Panc1 (cell line): Measurements from ENCODE around the gene SFXN3. TPM values are rescaled to one million over a fixed set of nuclear protein-coding genes. Genes with fewer than 3 reads are reported as not detected.

ENCODE experiments used
- ATAC-seq: fragments of 200-7000 bp; cut with Tn5 transposase; 2 replicates; pipeline ENCODE4 v1.9.1; 2020; ENCODE audit warnings: mild to moderate bottlenecking, moderate library complexity
- BruUV-seq: library from RNA; stranded (reverse); fragments of 400-500 nt; replicated peaks from 2 replicates; lab custom pipeline; 2021; lab: Mats Ljungman, UMichigan
- CTCF ChIA-PET: fragments of 300-600 bp; sonication (Branson Sonifier 250); formaldehyde crosslinking; loops from one replicate; lab custom pipeline; 2022; ENCODE audit warnings: antibody characterized with exemption; lab: Charles Lee
- POLR2A ChIA-PET: fragments of 300-600 bp; sonication (Branson Sonifier 250); formaldehyde crosslinking; loops from one replicate; lab custom pipeline; 2022; ENCODE audit warnings: antibody characterized with exemption; lab: Charles Lee
- DNase-seq: peaks from one replicate; pipeline ENCODE4 v3.0.0-alpha.2; 2010; ENCODE audit warnings: low read depth, low spot score
- H3K27ac ChIP-seq: 2 replicates; pipeline ENCODE4 v1.5.1; 2011; ENCODE audit warnings: mild to moderate bottlenecking, low read length, inconsistent platforms
- H3K27me3 ChIP-seq: fragments of 200-500 bp; sonication (Bioruptor generic); 2 replicates; pipeline ENCODE4 v1.6.0; 2014; ENCODE audit warnings: low read length, inconsistent platforms; ENCODE audit not compliant: control insufficient read depth, insufficient read depth
- H3K36me3 ChIP-seq: fragments of 200-500 bp; sonication (Bioruptor generic); 2 replicates; pipeline ENCODE4 v1.5.1; 2014; ENCODE audit warnings: inconsistent platforms, mild to moderate bottlenecking, low read length, moderate library complexity; ENCODE audit not compliant: control insufficient read depth, insufficient read depth
- H3K4me1 ChIP-seq: 2 replicates; pipeline ENCODE4 v1.5.1; 2011; ENCODE audit warnings: inconsistent platforms, mild to moderate bottlenecking, low read length, moderate library complexity; ENCODE audit not compliant: control insufficient read depth, insufficient read depth
- H3K4me3 ChIP-seq, 2 experiments: 2 replicates each; pipeline ENCODE4 v1.5.1; 2011 to 2012; ENCODE audit warnings: low read depth in 2 of 2, low read length in 2 of 2, mild to moderate bottlenecking in 2 of 2, inconsistent platforms in 1 of 2, moderate library complexity in 1 of 2
- H3K9me3 ChIP-seq: fragments of 200-500 bp; sonication (Bioruptor generic); 2 replicates; pipeline ENCODE4 v1.5.1; 2014; ENCODE audit warnings: low read depth, mild to moderate bottlenecking, inconsistent platforms, low read length, moderate library complexity; ENCODE audit not compliant: control insufficient read depth, insufficient read depth
- CTCF ChIP-seq: fragments of 450-650 bp; IDR thresholded peaks from 2 replicates; pipeline ENCODE4 v1.5.1; 2017; ENCODE audit warnings: mild to moderate bottlenecking
- POLR2AphosphoS5 ChIP-seq: IDR thresholded peaks from 2 replicates; pipeline ENCODE4 v1.6.1; 2012; ENCODE audit warnings: mild to moderate bottlenecking, low read depth, low read length, moderate library complexity
- REST ChIP-seq, 2 experiments: IDR thresholded peaks; 2 replicates each; pipeline ENCODE4 v1.6.1; 2011 to 2012; ENCODE audit warnings: low read depth in 2 of 2, control low read depth in 1 of 2, low read length in 1 of 2, mild to moderate bottlenecking in 1 of 2, moderate library complexity in 1 of 2; ENCODE audit not compliant: insufficient read depth in 1 of 2
- SIN3A ChIP-seq: IDR thresholded peaks from 2 replicates; pipeline ENCODE4 v1.6.1; 2012; ENCODE audit warnings: low read depth, mild to moderate bottlenecking, low read length, moderate library complexity, borderline replicate concordance; ENCODE audit not compliant: insufficient read depth
- TCF7L2 ChIP-seq: IDR thresholded peaks from 2 replicates; pipeline ENCODE4 v1.6.1; 2011; ENCODE audit warnings: mild to moderate bottlenecking, low read depth, low read length, inconsistent platforms
- in situ Hi-C: cut with HindIII; loops from 2 replicates; pipeline ENCODE4 v1.10.0; 2016; ENCODE audit warnings: low sequenced_read_pairs, low pct_unique_long_range_greater_than_20kb
- intact Hi-C: fragments of 100-400 bp; cut with micrococcal nuclease; formaldehyde crosslinking; loops from one replicate; pipeline ENCODE4 v1.10.0; 2022; ENCODE audit not compliant: unreplicated experiment
- total RNA-seq: library from RNA; stranded (reverse); gene quantifications from one replicate; pipeline ENCODE4 v1.2.1, GENCODE V29; 2021; ENCODE audit not compliant: unreplicated experiment

SFXN3 gene
- total RNA-seq, 1 experiment from 2014 or later = 15.3 TPM

- no peak for TF ChIP-seq REST (IDR thresholded peaks at IDR 0.05; ENCODE audit: insufficient read depth in 1 of 2, low read depth in 2 of 2, low read length in 1 of 2)
- ChIA-PET CTCF (no interaction called here), POLR2A (no interaction called here)
- Histone ChIP-seq H3K27me3 (no peaks in the 10 kb centered on the region), H3K9me3 (no peaks in the 10 kb centered on the region), H3K36me3 (no peaks in the 10 kb centered on the region; the same call in 1 of the 2 replicates), H3K4me1 (peaks cover 9% of the 10 kb centered on the region), H3K4me3 (no peak overlapping the region), H3K27ac (no peak overlapping the region)
- in situ Hi-C loops (no loop called here), intact Hi-C loops (no loop called here)
- no TSS peak for BruUV-seq
- DNase-seq (no peak), ATAC-seq (no peak)
These were observed 3.8 kb upstream of the SFXN3 start for GRCh38 chr10:101027106-101027720.

DNA sequence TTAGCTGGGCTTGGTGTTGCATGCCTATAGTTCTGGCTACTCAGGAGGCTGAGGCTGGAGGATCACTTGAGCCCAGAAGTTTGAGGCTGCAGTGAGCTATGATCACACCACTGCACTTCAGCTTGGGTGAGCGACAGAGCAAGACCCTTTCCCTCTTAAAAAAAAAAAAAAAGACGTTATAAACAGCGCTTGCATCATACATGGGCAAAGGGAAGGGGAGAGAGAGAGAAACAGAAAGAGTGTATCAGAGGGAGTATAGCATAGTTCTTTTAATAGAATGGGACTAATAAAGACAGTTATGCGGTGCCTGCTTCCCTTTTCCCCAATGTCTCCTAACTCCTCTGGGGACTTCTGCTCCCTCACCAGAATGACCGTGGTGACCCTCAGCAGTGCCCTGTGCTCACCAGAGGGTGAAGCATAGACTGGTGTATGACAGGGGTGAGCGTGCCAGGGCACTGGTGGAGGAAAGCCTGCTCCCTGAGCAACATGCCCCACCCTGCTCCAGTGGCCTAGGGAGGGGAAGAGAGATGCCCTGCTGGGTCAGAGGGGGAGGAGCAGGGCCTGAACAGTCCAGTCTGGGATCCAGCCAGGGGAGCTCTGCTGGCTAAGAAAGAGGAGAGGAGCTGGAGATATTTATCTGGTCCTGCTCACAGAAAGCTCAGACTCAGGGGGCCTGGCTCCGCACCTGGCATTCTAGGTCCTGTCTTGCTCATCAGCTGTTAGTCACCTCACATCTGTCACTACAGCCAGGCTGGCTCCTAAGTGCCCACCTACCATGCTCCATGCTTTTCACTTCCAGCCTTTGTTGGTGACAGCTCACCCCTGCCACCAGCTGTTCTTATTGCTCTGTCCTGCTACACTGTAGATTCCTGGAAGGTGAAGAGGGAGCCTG, 2.3 kb upstream of the SFXN3 start:
- Histone ChIP-seq H3K9me3 (no peaks in the 10 kb centered on the region), H3K4me3 (no peak overlapping the region), H3K4me1 (peaks cover 20% of the 10 kb centered on the region), H3K27me3 (no peaks in the 10 kb centered on the region), H3K36me3 (no peaks in the 10 kb centered on the region; the same call in 1 of the 2 replicates), H3K27ac (no peak overlapping the region)
- TF ChIP-seq POLR2AphosphoS5 (no peak), REST (IDR thresholded peaks at IDR 0.05; ENCODE audit: insufficient read depth in 1 of 2, low read depth in 2 of 2, low read length in 1 of 2) (no peak), SIN3A (no peak), TCF7L2 (no peak), CTCF (no peak)
- ATAC-seq = no peak
- ChIA-PET CTCF (interaction anchor here (0.6 to 1.4 kb wide), 5 partner anchors 9 to 962 kb away, joined by 3 to 7 read pairs (median 4); no protein-coding TSS in a partner anchor), POLR2A (no interaction called here)
- intact Hi-C loops = no loop called here
- DNase-seq = no peak
- in situ Hi-C loops = no loop called here
- BruUV-seq = no TSS peak
